Muscle layer of duodenum (tissue), 2 donors: ENCODE data around the gene NTM.

Experiments
- H3K27ac ChIP-seq: one replicate; pipeline ENCODE4 v1.7.0; 2013; ENCODE audit warnings: mild to moderate bottlenecking, low read length
- H3K27me3 ChIP-seq: one replicate; pipeline ENCODE4 v1.7.0; 2013; ENCODE audit warnings: low read depth, mild to moderate bottlenecking, control low read depth, low read length
- H3K36me3 ChIP-seq, 2 donors: one replicate each; pipeline ENCODE4 v1.7.0; 2013; ENCODE audit warnings: low read length in 2 of 2, control low read depth in 1 of 2, mild to moderate bottlenecking in 1 of 2; ENCODE audit not compliant: insufficient read depth in 2 of 2, control insufficient read depth in 1 of 2
- H3K4me1 ChIP-seq, 2 donors: one replicate each; pipeline ENCODE4 v1.7.0; 2013; ENCODE audit warnings: low read length in 2 of 2, mild to moderate bottlenecking in 2 of 2, control low read depth in 1 of 2, moderate library complexity in 1 of 2; ENCODE audit not compliant: insufficient read depth in 2 of 2, control insufficient read depth in 1 of 2
- H3K4me3 ChIP-seq, 2 donors: one replicate each; pipeline ENCODE4 v1.7.0; 2013; ENCODE audit warnings: low read length in 2 of 2, low read depth in 1 of 2, mild to moderate bottlenecking in 1 of 2
- H3K9me3 ChIP-seq, 2 donors: one replicate each; pipeline ENCODE4 v1.7.0; 2013; ENCODE audit warnings: low read length in 2 of 2, control low read depth in 1 of 2, mild to moderate bottlenecking in 1 of 2; ENCODE audit not compliant: control insufficient read depth in 1 of 2
- donor health status: healthy.

NTM gene

DNA sequence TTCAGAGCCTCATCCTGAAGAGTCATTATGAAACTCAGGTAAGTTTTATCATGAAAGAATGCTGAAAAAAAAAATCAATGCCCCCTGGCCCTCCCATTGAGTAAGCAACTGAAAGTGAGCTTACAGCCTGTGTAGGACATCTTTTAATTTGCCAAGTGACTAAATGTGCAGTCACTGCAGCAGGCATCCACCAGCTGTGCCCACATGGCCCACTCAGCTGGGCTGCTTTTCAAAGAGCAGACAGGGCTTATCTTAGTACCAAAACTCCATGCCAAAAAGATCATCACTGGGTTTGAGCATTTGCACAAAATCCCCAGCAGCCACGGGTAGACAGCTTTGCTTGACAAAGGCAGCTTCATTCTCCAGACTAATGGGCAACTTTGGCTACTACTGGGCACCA is 709.7 kb downstream of the NTM start:
- H3K27ac ChIP-seq: no peak overlapping the region
- no peaks in the 10 kb centered on the region for H3K27me3 ChIP-seq
- H3K9me3 ChIP-seq: peaks cover 0 to 7% of the 10 kb centered on the region in 2 donors
- no peak overlapping the region for H3K4me3 ChIP-seq
- no peaks in the 10 kb centered on the region for H3K36me3 ChIP-seq
- peaks cover 0 to 5% of the 10 kb centered on the region in 2 donors for H3K4me1 ChIP-seq

DNA sequence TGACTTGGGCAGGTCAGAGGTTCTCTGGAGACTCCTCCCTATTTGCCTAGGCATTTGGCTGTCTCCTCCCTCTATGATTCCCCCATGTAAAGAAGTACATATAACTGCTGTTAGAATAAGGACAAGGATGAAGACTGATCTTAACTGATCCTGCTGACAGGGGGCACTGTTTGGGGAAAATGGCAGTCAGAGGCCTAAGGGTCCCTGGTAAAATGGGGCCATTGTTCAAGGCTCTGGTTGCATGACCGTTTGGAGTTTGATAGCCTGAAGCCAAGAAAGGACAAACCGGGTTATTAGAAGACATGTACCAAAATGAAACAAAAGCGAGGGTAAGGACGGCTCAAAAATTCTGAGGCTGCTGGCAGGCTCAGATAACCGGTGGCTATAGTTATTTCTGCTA is 712.2 kb downstream of the NTM start:
- no peaks in the 10 kb centered on the region for H3K27me3 ChIP-seq
- H3K27ac ChIP-seq: no peak overlapping the region
- no peak overlapping the region for H3K4me3 ChIP-seq
- peaks cover 7 to 17% of the 10 kb centered on the region in 2 donors for H3K9me3 ChIP-seq
- H3K36me3 ChIP-seq: no peaks in the 10 kb centered on the region
- H3K4me1 ChIP-seq: peaks cover 0 to 5% of the 10 kb centered on the region in 2 donors

DNA sequence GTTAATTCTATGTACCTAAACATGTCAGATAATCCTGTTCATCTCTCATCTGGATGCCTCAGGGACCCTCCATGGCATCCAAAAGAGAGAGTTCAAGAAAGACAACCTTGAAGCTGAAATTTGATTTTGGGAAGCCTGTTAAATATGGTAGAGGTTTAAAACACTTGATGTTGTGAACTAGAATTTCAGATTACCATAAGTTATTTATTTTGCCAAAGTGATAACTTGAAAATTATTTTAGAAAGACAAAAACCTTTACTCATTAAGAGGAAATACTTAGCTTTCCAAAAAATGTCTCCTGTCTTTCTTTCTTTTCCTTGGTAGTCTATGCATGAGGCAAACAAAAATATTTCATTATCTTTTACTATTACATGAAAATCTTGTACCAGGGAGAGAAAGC is 714.0 kb downstream of the NTM start:
- Histone ChIP-seq H3K27ac (no peak overlapping the region), H3K4me3 (no peak overlapping the region), H3K9me3 (peaks cover 7 to 17% of the 10 kb centered on the region in 2 donors), H3K36me3 (no peaks in the 10 kb centered on the region), H3K4me1 (no peaks in the 10 kb centered on the region), H3K27me3 (no peaks in the 10 kb centered on the region)

DNA sequence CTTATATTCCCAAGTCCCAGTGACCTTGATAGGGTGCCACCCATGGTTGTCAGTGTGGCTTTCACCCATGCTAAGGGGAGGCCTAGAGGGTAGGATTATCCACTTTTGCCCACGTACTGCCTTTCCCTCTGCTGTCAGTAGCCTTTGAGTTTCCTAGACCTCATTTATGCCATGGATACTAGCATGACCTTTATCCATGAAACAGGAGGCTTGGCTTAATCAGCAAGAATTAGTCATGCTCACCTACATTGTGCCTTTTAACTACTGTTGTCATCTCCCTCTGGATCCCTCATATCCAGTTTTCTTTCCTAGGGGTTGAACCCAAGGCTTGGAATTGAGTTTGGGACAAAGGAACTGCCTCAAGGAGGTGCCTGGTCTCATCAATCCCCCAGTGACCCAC is 716.7 kb downstream of the NTM start:
- Histone ChIP-seq H3K27ac (no peak overlapping the region), H3K4me3 (no peak overlapping the region), H3K36me3 (no peaks in the 10 kb centered on the region), H3K4me1 (no peaks in the 10 kb centered on the region), H3K27me3 (no peaks in the 10 kb centered on the region), H3K9me3 (peaks cover 7 to 17% of the 10 kb centered on the region in 2 donors)

DNA sequence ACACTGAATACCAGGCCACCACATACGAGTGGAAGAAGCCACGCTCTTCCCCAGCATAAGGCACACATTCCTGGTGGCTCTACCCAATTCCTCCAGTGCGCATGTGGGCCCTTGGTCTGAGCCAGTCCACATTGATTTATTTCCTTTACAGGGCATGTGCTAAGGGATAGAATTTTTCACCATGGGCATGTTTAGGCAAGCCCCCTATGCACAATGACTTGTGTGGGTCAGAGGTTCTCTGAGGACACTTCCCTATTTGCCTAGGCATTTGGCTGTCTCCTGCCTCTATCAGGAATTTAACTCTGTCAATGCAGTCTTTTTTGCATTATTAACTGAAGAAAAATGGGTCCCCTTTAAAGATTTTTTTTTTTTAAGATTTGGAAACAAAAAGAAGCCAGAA is 718.1 kb downstream of the NTM start:
- Histone ChIP-seq H3K4me1 (no peaks in the 10 kb centered on the region), H3K4me3 (no peak overlapping the region), H3K27me3 (no peaks in the 10 kb centered on the region), H3K9me3 (peaks cover 7 to 17% of the 10 kb centered on the region in 2 donors), H3K27ac (no peak overlapping the region), H3K36me3 (no peaks in the 10 kb centered on the region)

DNA sequence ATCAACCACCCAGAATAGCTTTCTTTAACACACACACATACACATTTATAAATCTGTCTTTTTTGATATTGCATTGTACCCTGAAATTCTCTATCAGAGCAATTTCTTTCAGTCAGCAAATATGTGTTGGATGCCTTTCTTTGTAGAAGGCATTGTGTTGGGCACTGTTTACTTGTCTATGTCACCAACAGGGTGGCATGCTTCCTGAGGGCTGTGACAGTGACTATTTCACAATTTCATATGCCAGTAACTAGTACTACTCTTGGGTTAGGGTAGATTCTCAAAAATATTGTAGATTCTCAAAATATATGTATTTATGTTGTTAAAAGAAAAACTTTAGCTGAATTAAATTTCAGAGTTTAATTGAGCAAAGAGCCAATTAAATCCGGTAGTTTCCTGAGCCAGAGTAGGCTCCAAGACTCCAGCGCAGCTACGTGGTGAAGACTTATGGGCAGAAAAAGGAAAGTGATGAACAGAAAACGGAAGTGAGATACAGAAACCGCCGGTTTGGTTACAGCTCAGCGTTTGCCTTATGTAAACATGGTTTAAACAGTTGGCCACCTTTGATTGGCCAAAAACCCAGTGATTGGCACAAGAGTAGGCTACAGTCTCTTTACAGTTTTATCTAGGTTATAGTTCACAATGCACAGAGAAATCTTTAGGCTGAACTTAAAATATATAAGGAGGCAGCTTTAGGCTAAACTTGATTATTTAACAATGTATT is 723.3 kb downstream of the NTM start:
- Histone ChIP-seq H3K4me3 (no peak overlapping the region), H3K27me3 (no peaks in the 10 kb centered on the region), H3K27ac (no peak overlapping the region), H3K4me1 (peaks cover 0 to 4% of the 10 kb centered on the region in 2 donors), H3K36me3 (no peaks in the 10 kb centered on the region), H3K9me3 (no peaks in the 10 kb centered on the region)

DNA sequence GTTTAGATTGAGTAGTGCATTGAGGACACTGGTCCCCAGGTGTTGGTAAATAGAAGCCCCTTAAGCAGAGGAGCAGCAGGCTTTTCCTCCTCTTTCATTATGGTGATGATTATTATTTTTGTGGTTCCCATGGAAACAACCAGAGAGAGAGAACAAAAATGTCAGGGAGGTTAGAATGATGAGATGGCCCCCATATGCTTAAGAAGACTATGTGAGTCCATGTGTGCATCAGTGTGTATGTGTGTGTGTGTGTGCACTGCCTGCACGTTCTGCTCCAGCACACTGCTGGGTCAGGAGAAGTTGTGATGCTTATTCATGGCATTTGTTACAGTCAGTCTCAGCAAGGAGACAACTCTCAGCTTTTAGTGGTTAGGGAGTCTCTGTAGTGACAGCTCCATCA is 724.2 kb downstream of the NTM start:
- Histone ChIP-seq H3K27me3 (no peaks in the 10 kb centered on the region), H3K9me3 (no peaks in the 10 kb centered on the region), H3K4me3 (no peak overlapping the region), H3K27ac (no peak overlapping the region), H3K4me1 (peaks cover 0 to 4% of the 10 kb centered on the region in 2 donors), H3K36me3 (no peaks in the 10 kb centered on the region)

DNA sequence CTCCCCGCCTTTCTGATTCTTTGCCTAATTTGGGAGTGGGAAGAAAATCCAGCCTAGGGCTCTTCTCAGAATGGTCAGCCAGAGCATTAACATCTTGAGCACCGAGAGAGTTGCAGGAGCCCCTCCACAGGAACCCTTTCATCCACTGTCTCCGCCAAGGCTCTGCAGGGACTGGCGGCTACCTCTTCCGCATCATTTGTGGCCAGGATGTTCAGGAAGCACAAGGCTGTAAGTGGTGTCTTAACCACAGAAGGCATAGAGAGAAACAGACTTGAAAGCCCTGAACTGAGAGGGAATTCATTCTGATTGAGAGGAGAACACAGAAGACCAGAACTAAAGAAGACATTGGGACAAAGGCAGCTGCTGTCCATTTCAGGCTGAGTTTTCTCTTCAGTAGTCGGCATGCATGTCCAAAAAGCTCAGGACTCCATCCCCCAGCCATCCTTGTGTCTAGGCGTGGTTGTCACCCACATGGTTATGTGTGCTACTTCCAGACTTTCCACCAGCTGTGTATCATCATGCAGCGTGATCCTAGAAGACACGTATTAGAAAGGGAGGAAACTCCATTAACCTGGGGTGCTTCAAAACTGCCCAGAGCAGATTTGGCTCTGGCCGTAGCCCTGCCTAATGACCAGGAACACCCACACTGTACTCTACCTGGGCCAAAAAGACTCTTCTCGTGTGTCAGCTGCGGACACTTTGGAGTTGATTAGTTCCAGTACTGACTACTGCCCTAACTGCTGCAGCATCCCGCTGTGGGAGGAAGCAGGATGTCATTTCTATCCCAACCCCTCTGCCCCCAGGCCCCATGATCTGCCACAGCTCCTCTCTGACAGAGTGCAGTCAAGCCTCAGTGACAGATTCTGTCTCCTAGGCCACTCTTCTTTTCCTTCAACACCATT is 725.1 kb downstream of the NTM start:
- Histone ChIP-seq H3K36me3 (no peaks in the 10 kb centered on the region), H3K27ac (no peak overlapping the region)

DNA sequence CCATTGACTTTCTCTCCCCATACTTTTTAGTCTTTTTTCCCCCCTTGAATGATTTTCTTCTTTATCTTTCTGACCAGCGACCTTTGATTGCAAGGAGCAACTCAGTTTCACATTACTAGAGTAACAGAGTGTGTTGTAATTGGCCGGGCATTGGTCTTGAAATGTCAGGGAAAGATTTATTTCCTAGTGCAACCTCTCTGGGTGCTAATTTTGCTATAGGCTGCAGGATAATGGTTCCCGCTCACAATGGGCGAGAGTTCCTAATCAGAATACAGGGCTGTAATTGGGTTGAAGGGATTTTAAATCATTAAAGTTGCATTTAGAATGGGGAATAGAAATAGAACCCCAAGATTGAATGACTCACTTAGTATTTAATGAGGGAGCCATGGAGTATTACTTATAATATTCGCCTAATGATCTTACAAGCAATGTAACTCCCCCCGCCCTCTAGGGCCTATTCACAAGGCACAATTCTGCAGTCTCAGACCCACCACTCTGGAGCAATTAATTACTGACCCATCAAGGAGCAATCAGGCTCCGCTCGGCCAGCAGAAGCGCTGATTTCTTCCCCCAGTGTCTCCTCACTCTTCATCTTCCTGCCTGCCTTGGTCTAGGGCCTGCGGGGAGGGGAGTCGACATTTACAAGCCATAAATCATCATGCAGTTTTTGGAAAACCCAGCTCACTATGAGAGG is 725.9 kb downstream of the NTM start:
- H3K4me1 ChIP-seq: peaks cover 0 to 4% of the 10 kb centered on the region in 2 donors
- H3K36me3 ChIP-seq: no peaks in the 10 kb centered on the region
- no peaks in the 10 kb centered on the region for H3K27me3 ChIP-seq
- no peak overlapping the region for H3K4me3 ChIP-seq
- no peaks in the 10 kb centered on the region for H3K9me3 ChIP-seq
- no peak overlapping the region for H3K27ac ChIP-seq

More for the DNA sequence above, 725.1 kb downstream of the NTM start:
- Histone ChIP-seq H3K4me3 (no peak overlapping the region), H3K27me3 (no peaks in the 10 kb centered on the region), H3K9me3 (no peaks in the 10 kb centered on the region), H3K4me1 (peaks cover 0 to 4% of the 10 kb centered on the region in 2 donors)

DNA sequence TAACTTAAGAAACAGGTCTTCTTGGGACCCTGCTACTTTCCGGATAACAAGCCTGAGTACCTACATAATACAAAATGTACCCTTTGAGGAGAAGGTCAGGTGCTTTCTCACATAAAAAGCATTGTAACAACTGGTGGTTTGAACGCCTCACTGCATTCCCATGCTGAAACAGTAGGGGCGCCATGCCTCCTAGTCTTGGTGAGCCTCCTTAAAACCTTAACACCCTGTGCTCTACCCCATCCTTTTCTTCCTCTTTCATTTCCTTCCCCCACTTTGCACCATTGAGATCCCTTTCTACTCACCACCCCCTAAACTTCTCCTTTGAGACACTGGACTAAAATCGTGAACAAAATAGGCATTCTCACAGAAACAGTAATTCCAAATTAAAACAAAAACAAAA is 729.3 kb downstream of the NTM start:
- H3K36me3 ChIP-seq: no peaks in the 10 kb centered on the region
- no peaks in the 10 kb centered on the region for H3K9me3 ChIP-seq
- H3K4me1 ChIP-seq: peaks cover 0 to 3% of the 10 kb centered on the region in 2 donors
- no peak overlapping the region for H3K4me3 ChIP-seq
- no peaks in the 10 kb centered on the region for H3K27me3 ChIP-seq
- H3K27ac ChIP-seq: no peak overlapping the region

DNA sequence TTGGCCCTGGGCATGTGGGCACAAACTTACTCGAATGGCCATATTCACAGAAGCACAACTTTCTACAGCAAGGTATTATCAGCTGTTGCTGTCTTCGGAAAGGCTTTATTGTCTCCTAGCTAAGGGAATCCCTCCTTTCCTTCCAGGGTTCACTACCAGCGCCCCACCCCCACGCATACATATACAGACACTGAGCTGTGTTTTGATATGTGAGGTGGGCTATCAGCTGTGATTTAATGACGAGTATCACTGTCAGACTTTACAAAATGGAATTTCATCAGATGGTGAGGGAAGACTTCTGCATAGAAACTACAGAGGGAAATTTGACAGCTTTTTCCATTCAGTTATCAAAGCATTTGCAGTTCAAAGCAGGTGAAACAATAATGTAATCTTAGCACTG is 730.2 kb downstream of the NTM start:
- no peaks in the 10 kb centered on the region for H3K4me1 ChIP-seq
- H3K9me3 ChIP-seq: no peaks in the 10 kb centered on the region
- no peak overlapping the region for H3K27ac ChIP-seq
- no peaks in the 10 kb centered on the region for H3K36me3 ChIP-seq
- no peak overlapping the region for H3K4me3 ChIP-seq
- H3K27me3 ChIP-seq: no peaks in the 10 kb centered on the region
